CD14-positive monocyte (primary cell): ENCODE data around the gene HECW1. TPM values are rescaled to one million over a fixed set of nuclear protein-coding genes. Genes with fewer than 3 reads are reported as not detected.

ENCODE experiments used
- DNase-seq, 3 donors: peaks; one replicate each; pipeline ENCODE4 v3.0.0-alpha.2; 2011 to 2022
- H2AFZ ChIP-seq: 2 replicates; pipeline ENCODE4 v1.6.0; 2012; ENCODE audit warnings: mild to moderate bottlenecking, low read depth, low read length, inconsistent platforms; ENCODE audit not compliant: insufficient read depth, poor library complexity, severe bottlenecking
- H3K27ac ChIP-seq, 2 donors: 1 replicate in 1 of 2; 2 replicates in 1 of 2; pipeline ENCODE4 v1.5.1; 2012 to 2013; ENCODE audit warnings: low read length in 2 of 2, control low read depth in 1 of 2, inconsistent platforms in 1 of 2, low read depth in 1 of 2, mild to moderate bottlenecking in 1 of 2
- H3K27me3 ChIP-seq, 2 donors: one replicate each; pipeline versions ENCODE4 v1.6.0 to v1.6.1; 2011 to 2013; ENCODE audit warnings: low read length in 2 of 2; ENCODE audit not compliant: control insufficient read depth in 2 of 2, insufficient read depth in 2 of 2
- H3K36me3 ChIP-seq, 2 donors: replicated peaks in 1 of 2; 1 replicate in 1 of 2; 2 replicates in 1 of 2; pipeline versions ENCODE4 v1.5.1 to v1.6.1; 2012 to 2013; ENCODE audit warnings: low read length in 2 of 2, control low read depth in 1 of 2, inconsistent platforms in 1 of 2, mild to moderate bottlenecking in 1 of 2; ENCODE audit not compliant: insufficient read depth in 2 of 2, control insufficient read depth in 1 of 2
- H3K4me1 ChIP-seq, 2 donors: 1 replicate in 1 of 2; 2 replicates in 1 of 2; pipeline versions ENCODE4 v1.5.1 to v1.6.1; 2012 to 2013; ENCODE audit warnings: low read length in 2 of 2, control low read depth in 1 of 2, inconsistent platforms in 1 of 2, mild to moderate bottlenecking in 1 of 2, moderate library complexity in 1 of 2; ENCODE audit not compliant: insufficient read depth in 2 of 2, control insufficient read depth in 1 of 2
- H3K4me2 ChIP-seq: replicated peaks from 2 replicates; pipeline ENCODE3; 2012; ENCODE audit warnings: low read length, moderate library complexity, mild to moderate bottlenecking; ENCODE audit not compliant: poor library complexity, severe bottlenecking; ENCODE audit errors: extremely low read depth
- H3K4me3 ChIP-seq, 3 experiments: fragments of 200-600 bp in 1 of 3; sonication (generic) in 1 of 3; replicated peaks in 1 of 3; 1 replicate in 2 of 3; 2 replicates in 1 of 3; pipeline ENCODE4 v1.5.1; 2011 to 2013; ENCODE audit warnings: low read length in 3 of 3, mild to moderate bottlenecking in 3 of 3, control low read depth in 2 of 3, low read depth in 2 of 3, inconsistent platforms in 1 of 3, moderate library complexity in 1 of 3
- H3K79me2 ChIP-seq: 2 replicates; pipeline ENCODE4 v1.6.0; 2012; ENCODE audit warnings: mild to moderate bottlenecking, control low read depth, inconsistent platforms, low read length, moderate library complexity; ENCODE audit not compliant: insufficient read depth
- H3K9ac ChIP-seq: 2 replicates; pipeline ENCODE4 v1.6.0; 2017; ENCODE audit warnings: low read length, mild to moderate bottlenecking; ENCODE audit not compliant: insufficient read depth, poor library complexity, severe bottlenecking
- H3K9me3 ChIP-seq, 2 donors: replicated peaks in 1 of 2; 1 replicate in 1 of 2; 2 replicates in 1 of 2; pipeline versions ENCODE4 v1.5.1 to v1.6.1; 2012 to 2013; ENCODE audit warnings: low read length in 2 of 2, control low read depth in 1 of 2; ENCODE audit not compliant: control insufficient read depth in 1 of 2, insufficient read depth in 1 of 2
- H4K20me1 ChIP-seq: 2 replicates; pipeline ENCODE4 v1.6.0; 2012; ENCODE audit warnings: mild to moderate bottlenecking, low read length, control low read depth, moderate library complexity; ENCODE audit not compliant: insufficient read depth
- H3K27ac Mint-ChIP-seq, 7 donors: one replicate each; pipeline ENCODE4 v1.8.0; 2020; ENCODE audit warnings: mild to moderate bottlenecking in 7 of 7, mixed read lengths in 7 of 7, moderate library complexity in 6 of 7, inconsistent platforms in 2 of 7
- H3K27me3 Mint-ChIP-seq, 3 donors: one replicate each; pipeline ENCODE4 v1.8.0; 2021 to 2022; ENCODE audit warnings: low read depth in 3 of 3, mild to moderate bottlenecking in 3 of 3, mixed read lengths in 3 of 3, moderate library complexity in 3 of 3, inconsistent platforms in 1 of 3
- H3K36me3 Mint-ChIP-seq, 2 donors: one replicate each; pipeline ENCODE4 v1.8.0; 2020; ENCODE audit warnings: mixed read lengths in 2 of 2, inconsistent platforms in 1 of 2, mild to moderate bottlenecking in 1 of 2
- H3K4me1 Mint-ChIP-seq: one replicate; pipeline ENCODE4 v1.8.0; 2020; ENCODE audit warnings: mild to moderate bottlenecking, mixed read lengths
- H3K4me3 Mint-ChIP-seq, 2 donors: one replicate each; pipeline ENCODE4 v1.8.0; 2020; ENCODE audit warnings: mild to moderate bottlenecking in 2 of 2, mixed read lengths in 2 of 2, moderate library complexity in 1 of 2
- H3K9me3 Mint-ChIP-seq, 7 donors: one replicate each; pipeline ENCODE4 v1.8.0; 2020 to 2022; ENCODE audit warnings: mixed read lengths in 7 of 7, mild to moderate bottlenecking in 6 of 7, moderate library complexity in 6 of 7, inconsistent platforms in 2 of 7
- WGBS: methylation state at CpG from one replicate; pipeline ENCODE4 v1.1.5; 2013; ENCODE audit warnings: missing lambda C conversion rate; ENCODE audit not compliant: insufficient coverage; 5-methylcytosine and 5-hydroxymethylcytosine counted together
- intact Hi-C, 2 donors: fragments of 100-400 bp; cut with micrococcal nuclease; formaldehyde crosslinking; loops; one replicate each; pipeline versions ENCODE4 v1.15.0 to v1.15.1; 2023
- polyA plus RNA-seq, 3 donors: library from polyadenylated mRNA; depleted of rRNA in 1 of 3; unstranded in 2 of 3; stranded (reverse) in 1 of 3; fragments of 300-500 nt in 2 of 3; fragments of >200 nt in 1 of 3; fragmentation: Illumina TruSeq in 2 of 3; gene quantifications; 1 replicate in 2 of 3; 2 replicates in 1 of 3; pipeline ENCODE4 v1.2.3, GENCODE V29; 2012 to 2021
- TF ChIP-seq, protein P1 (sequence below): fragments of 200-600 bp; IDR thresholded peaks from one replicate; pipeline ENCODE4 v1.8.0; 2022; ENCODE audit warnings: antibody characterized with exemption, mild to moderate bottlenecking

HECW1 gene
- polyA plus RNA-seq, 3 donors: not detected

DNA sequence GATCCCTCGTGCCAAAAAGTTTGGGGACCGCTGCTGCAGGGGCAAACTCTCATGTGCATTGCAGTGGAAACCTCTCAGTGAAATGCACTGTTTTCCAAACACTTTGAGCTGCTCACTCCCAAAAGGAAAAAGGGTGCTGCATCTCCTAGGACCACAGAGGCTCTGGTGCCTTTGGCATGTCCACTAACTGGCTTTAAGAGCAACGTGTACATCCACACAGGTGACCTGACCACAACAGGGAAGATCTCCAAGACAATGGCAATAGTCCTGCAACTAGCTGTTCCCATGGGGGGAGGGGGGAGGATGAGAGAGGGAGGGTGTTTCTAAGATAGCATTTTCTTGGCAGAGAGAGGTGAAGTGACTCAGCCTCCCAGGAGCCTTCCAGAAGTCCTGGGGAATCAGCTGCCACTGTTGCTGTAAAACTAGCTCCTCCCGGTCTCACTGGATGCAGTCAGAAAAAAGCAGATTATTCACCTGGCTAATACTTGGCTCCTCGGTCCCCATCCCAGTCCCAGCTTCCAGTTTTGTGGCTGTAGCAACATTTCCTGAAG, 181.7 kb downstream of the HECW1 start:
- TF ChIP-seq, protein P1, sequence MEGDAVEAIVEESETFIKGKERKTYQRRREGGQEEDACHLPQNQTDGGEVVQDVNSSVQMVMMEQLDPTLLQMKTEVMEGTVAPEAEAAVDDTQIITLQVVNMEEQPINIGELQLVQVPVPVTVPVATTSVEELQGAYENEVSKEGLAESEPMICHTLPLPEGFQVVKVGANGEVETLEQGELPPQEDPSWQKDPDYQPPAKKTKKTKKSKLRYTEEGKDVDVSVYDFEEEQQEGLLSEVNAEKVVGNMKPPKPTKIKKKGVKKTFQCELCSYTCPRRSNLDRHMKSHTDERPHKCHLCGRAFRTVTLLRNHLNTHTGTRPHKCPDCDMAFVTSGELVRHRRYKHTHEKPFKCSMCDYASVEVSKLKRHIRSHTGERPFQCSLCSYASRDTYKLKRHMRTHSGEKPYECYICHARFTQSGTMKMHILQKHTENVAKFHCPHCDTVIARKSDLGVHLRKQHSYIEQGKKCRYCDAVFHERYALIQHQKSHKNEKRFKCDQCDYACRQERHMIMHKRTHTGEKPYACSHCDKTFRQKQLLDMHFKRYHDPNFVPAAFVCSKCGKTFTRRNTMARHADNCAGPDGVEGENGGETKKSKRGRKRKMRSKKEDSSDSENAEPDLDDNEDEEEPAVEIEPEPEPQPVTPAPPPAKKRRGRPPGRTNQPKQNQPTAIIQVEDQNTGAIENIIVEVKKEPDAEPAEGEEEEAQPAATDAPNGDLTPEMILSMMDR: no peak
- Mint-ChIP-seq H3K4me1 (no peaks in the 10 kb centered on the region), H3K36me3 (no peaks in the 10 kb centered on the region), H3K27me3 (peaks cover 0 to 7% (median 6%) of the 10 kb centered on the region in 3 donors), H3K4me3 (no peak overlapping the region), H3K27ac (no peak overlapping the region), H3K9me3 (peaks cover 14 to 22% (median 20%) of the 10 kb centered on the region in 7 donors)
- no peak for DNase-seq
- 85% methylated on average over 4 of the region's 5 CpGs for WGBS
- H3K4me1 ChIP-seq: no peaks in the 10 kb centered on the region
- no peaks in the 10 kb centered on the region for H3K79me2 ChIP-seq
- no peak overlapping the region for H3K27ac ChIP-seq
- no peak overlapping the region for H2AFZ ChIP-seq
- no peak overlapping the region for H3K4me2 ChIP-seq
- no peaks in the 10 kb centered on the region for H3K36me3 ChIP-seq
- no peaks in the 10 kb centered on the region for H3K27me3 ChIP-seq
- H4K20me1 ChIP-seq: no peaks in the 10 kb centered on the region
- intact Hi-C loops: no loop called here
- peaks cover 11 to 14% of the 10 kb centered on the region in 2 donors for H3K9me3 ChIP-seq
- H3K4me3 ChIP-seq: no peak overlapping the region
- no peak overlapping the region for H3K9ac ChIP-seq

DNA sequence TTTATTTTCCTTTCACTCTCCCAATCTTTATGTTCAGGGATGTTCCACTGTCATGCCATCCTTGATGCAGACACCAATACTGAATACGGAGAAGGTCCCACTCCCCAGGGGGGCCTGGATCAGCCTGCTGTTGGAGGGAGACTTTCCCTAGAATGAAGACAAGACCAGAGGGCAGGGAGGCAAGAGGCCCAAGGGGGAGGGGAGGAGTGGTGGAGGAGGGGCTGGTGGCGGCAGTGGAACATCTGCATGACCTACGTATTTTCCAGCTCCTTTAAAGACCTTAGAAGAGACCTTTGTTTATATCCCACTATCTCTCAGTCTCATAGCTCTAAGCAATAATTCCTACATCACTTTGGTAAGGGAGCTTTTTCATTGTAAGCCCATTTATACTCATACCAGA, 183.0 kb downstream of the HECW1 start:
- no peaks in the 10 kb centered on the region for H3K4me1 Mint-ChIP-seq
- Histone ChIP-seq H3K9me3 (peaks cover 8 to 9% of the 10 kb centered on the region in 2 donors), H4K20me1 (no peaks in the 10 kb centered on the region), H3K4me1 (no peaks in the 10 kb centered on the region), H3K4me3 (no peak overlapping the region), H3K36me3 (no peaks in the 10 kb centered on the region), H3K27ac (no peak overlapping the region), H3K9ac (no peak overlapping the region), H3K79me2 (no peaks in the 10 kb centered on the region), H3K27me3 (no peaks in the 10 kb centered on the region), H2AFZ (no peak overlapping the region), H3K4me2 (no peak overlapping the region)
- peaks cover 0 to 7% (median 6%) of the 10 kb centered on the region in 3 donors for H3K27me3 Mint-ChIP-seq
- H3K27ac Mint-ChIP-seq: no peak overlapping the region
- intact Hi-C loops: no loop called here
- peaks cover 7 to 15% (median 13%) of the 10 kb centered on the region in 7 donors for H3K9me3 Mint-ChIP-seq
- H3K36me3 Mint-ChIP-seq: no peaks in the 10 kb centered on the region
- no peak for DNase-seq
- no CpG with 5 or more reads among the region's 3 CpGs for WGBS
- no peak overlapping the region for H3K4me3 Mint-ChIP-seq
- TF ChIP-seq, protein P1: no peak
